HepG2 (cell line): ENCODE data around the gene MMP24OS. TPM values are rescaled to one million over a fixed set of nuclear protein-coding genes. Genes with fewer than 3 reads are reported as not detected.

ENCODE experiments used
- ATAC-seq: fragments of 200-7000 bp; cut with Tn5 transposase; 3 replicates; pipeline ENCODE4 v1.9.1; 2020; ENCODE audit warnings: mild to moderate bottlenecking, moderate library complexity
- BruUV-seq: library from RNA; stranded (reverse); fragments of 400-500 nt; replicated peaks from 2 replicates; lab custom pipeline; 2021; lab: Mats Ljungman, UMichigan
- CTCF ChIA-PET: fragments of 300-600 bp; formaldehyde crosslinking; extraction: SDS; loops from one replicate; lab custom pipeline; 2021; ENCODE audit warnings: low total read pairs, inconsistent platforms, low intra/inter-chr PET ratio; lab: Yijun Ruan, JAX
- POLR2A ChIA-PET: fragments of 350-600 bp; sonication (Branson Sonifier 250); formaldehyde crosslinking; loops from one replicate; lab custom pipeline; 2020; ENCODE audit warnings: antibody characterized with exemption, inconsistent platforms; lab: Yijun Ruan, JAX
- DNase-seq: peaks from one replicate; pipeline ENCODE4 v3.0.0-alpha.2; 2015; ENCODE audit warnings: low spot score
- FAIRE-seq: peaks from 3 replicates; lab custom pipeline; 2011; peaks lifted over from hg19 to GRCh38; lab: Jason Lieb, UNC
- H2AFZ ChIP-seq: one replicate; pipeline ENCODE4 v1.6.1; 2011; ENCODE audit warnings: low read length, inconsistent platforms
- H3K27ac ChIP-seq: fragments of 300-600 bp; 3 replicates; pipeline ENCODE4 v1.8.0; 2011; ENCODE audit warnings: mixed run types, mild to moderate bottlenecking, mixed read lengths, low read length, inconsistent platforms; ENCODE audit not compliant: insufficient read depth; ENCODE audit errors: extremely low read length
- H3K27me3 ChIP-seq, 2 experiments: fragments of 200-600 bp in 1 of 2; 2 replicates in 1 of 2; 3 replicates in 1 of 2; pipeline versions ENCODE4 v1.6.0 to v1.8.0; 2011; ENCODE audit warnings: low read length in 2 of 2, mild to moderate bottlenecking in 2 of 2, moderate library complexity in 2 of 2, inconsistent platforms in 1 of 2; ENCODE audit not compliant: insufficient read depth in 2 of 2, control insufficient read depth in 1 of 2
- H3K36me3 ChIP-seq, 2 experiments: fragments of 200-600 bp in 1 of 2; replicated peaks in 1 of 2; 2 replicates in 1 of 2; 3 replicates in 1 of 2; pipeline versions ENCODE4 v1.5.1 to v1.8.0; 2011; ENCODE audit warnings: low read length in 2 of 2, inconsistent platforms in 1 of 2; ENCODE audit not compliant: insufficient read depth in 2 of 2, control insufficient read depth in 1 of 2
- H3K4me1 ChIP-seq: 2 replicates; pipeline ENCODE4 v1.5.1; 2012; ENCODE audit warnings: low read length, inconsistent platforms; ENCODE audit not compliant: insufficient read depth
- H3K4me2 ChIP-seq: 2 replicates; pipeline ENCODE4 v1.6.0; 2011; ENCODE audit warnings: low read depth, low read length, inconsistent platforms
- H3K4me3 ChIP-seq, 3 experiments: fragments of 200-600 bp in 1 of 3; sonication (generic), shearing (Covaris generic) in 1 of 3; replicated peaks in 1 of 3; 2 replicates each; pipeline ENCODE4 v1.5.1; 2011 to 2016; ENCODE audit warnings: low read length in 3 of 3, inconsistent platforms in 2 of 3, low read depth in 2 of 3, mild to moderate bottlenecking in 2 of 3, control low read depth in 1 of 3, mixed read lengths in 1 of 3; ENCODE audit not compliant: insufficient read depth in 1 of 3
- H3K79me2 ChIP-seq: one replicate; pipeline ENCODE4 v1.6.1; 2011; ENCODE audit warnings: low read length, inconsistent platforms; ENCODE audit not compliant: insufficient read depth
- H3K9ac ChIP-seq: 2 replicates; pipeline ENCODE4 v1.6.0; 2011; ENCODE audit warnings: mild to moderate bottlenecking, low read depth, low read length, inconsistent platforms; ENCODE audit not compliant: insufficient read depth
- H3K9me3 ChIP-seq: 2 replicates; pipeline ENCODE4 v1.5.1; 2012; ENCODE audit warnings: mild to moderate bottlenecking, low read length
- H4K20me1 ChIP-seq: 2 replicates; pipeline ENCODE4 v1.6.0; 2011; ENCODE audit warnings: inconsistent platforms, mild to moderate bottlenecking, low read length, moderate library complexity; ENCODE audit not compliant: insufficient read depth
- EEA1 ChIP-seq: sonication (generic); formaldehyde crosslinking; IDR thresholded peaks from 2 replicates; pipeline ENCODE4 v1.5.1; 2020; ENCODE audit warnings: mild to moderate bottlenecking, missing genetic modification reagents, borderline replicate concordance
- GMEB2 ChIP-seq: IDR thresholded peaks from 2 replicates; pipeline ENCODE4 v1.6.1; 2016; ENCODE audit warnings: missing biosample characterization, missing genetic modification reagents, low read depth
- JUNB ChIP-seq: sonication (generic); formaldehyde crosslinking; IDR thresholded peaks from 2 replicates; pipeline ENCODE4 v1.8.0; 2022; ENCODE audit warnings: missing genetic modification reagents, mild to moderate bottlenecking, borderline replicate concordance
- KLF16 ChIP-seq, 2 experiments: sonication (generic) in 1 of 2; formaldehyde crosslinking in 1 of 2; IDR thresholded peaks; 2 replicates each; pipeline versions ENCODE4 v1.6.1 to v1.8.0; 2016 to 2023; ENCODE audit warnings: missing genetic modification reagents in 2 of 2, missing compliant biosample characterization in 1 of 2
- MED1 ChIP-seq: sonication (generic); formaldehyde crosslinking; IDR thresholded peaks from 2 replicates; pipeline ENCODE4 v1.4.0; 2020; ENCODE audit warnings: missing genetic modification reagents
- POLR2G ChIP-seq: fragments of 200-400 bp; formaldehyde crosslinking; IDR thresholded peaks from 2 replicates; pipeline ENCODE4 v1.6.1; 2018; ENCODE audit warnings: mild to moderate bottlenecking, low read depth, low read length, moderate library complexity
- RFXAP ChIP-seq: sonication (generic); formaldehyde crosslinking; IDR thresholded peaks from 2 replicates; pipeline ENCODE4 v1.4.0; 2020; ENCODE audit warnings: missing genetic modification reagents, borderline replicate concordance
- SMAD1 ChIP-seq: sonication (generic); formaldehyde crosslinking; IDR thresholded peaks from 2 replicates; pipeline ENCODE4 v1.4.0; 2020; ENCODE audit warnings: missing genetic modification reagents, low read depth, mild to moderate bottlenecking, borderline replicate concordance
- SRSF1 ChIP-seq: fragments of 200-400 bp; formaldehyde crosslinking; optimal IDR thresholded peaks from 2 replicates; pipeline ENCODE3; 2017; ENCODE audit warnings: mild to moderate bottlenecking, low read depth, low read length, moderate library complexity
- STAT6 ChIP-seq: sonication (generic); formaldehyde crosslinking; IDR thresholded peaks from 2 replicates; pipeline ENCODE4 v1.4.0; 2020; ENCODE audit warnings: missing genetic modification reagents, mild to moderate bottlenecking, borderline replicate concordance
- ZBTB20 ChIP-seq: sonication (generic); formaldehyde crosslinking; IDR thresholded peaks from 2 replicates; pipeline ENCODE4 v1.8.1; 2023; ENCODE audit warnings: missing genetic modification reagents, low read depth, mild to moderate bottlenecking, borderline replicate concordance
- ZC3H4 ChIP-seq: sonication (generic); formaldehyde crosslinking; IDR thresholded peaks from 2 replicates; pipeline ENCODE4 v1.4.0; 2020; ENCODE audit warnings: missing genetic modification reagents, borderline replicate concordance
- ZNF232 ChIP-seq: sonication (generic); formaldehyde crosslinking; IDR thresholded peaks from 2 replicates; pipeline ENCODE4 v1.4.0; 2020; ENCODE audit warnings: missing genetic modification reagents, borderline replicate concordance
- ZNF326 ChIP-seq: sonication (generic); formaldehyde crosslinking; IDR thresholded peaks from 2 replicates; pipeline ENCODE4 v1.4.0; 2020; ENCODE audit warnings: missing genetic modification reagents, borderline replicate concordance
- ZNF572 ChIP-seq: sonication (generic); formaldehyde crosslinking; IDR thresholded peaks from 2 replicates; pipeline ENCODE4 v1.5.1; 2020; ENCODE audit warnings: mild to moderate bottlenecking, missing genetic modification reagents
- ZNF710 ChIP-seq: sonication (generic); formaldehyde crosslinking; IDR thresholded peaks from 2 replicates; pipeline ENCODE4 v1.5.0; 2020; ENCODE audit warnings: mild to moderate bottlenecking, missing genetic modification reagents, borderline replicate concordance
- ZNF777 ChIP-seq: sonication (generic); formaldehyde crosslinking; IDR thresholded peaks from 2 replicates; pipeline ENCODE4 v1.4.0; 2020; ENCODE audit warnings: missing genetic modification reagents
- WGBS: methylation state at CpG from one replicate; pipeline ENCODE4 v1.1.6; 2017; ENCODE audit warnings: low lambda C conversion rate; 5-methylcytosine and 5-hydroxymethylcytosine counted together
- in situ Hi-C: cut with HindIII; loops from 2 replicates; pipeline ENCODE4 v1.10.0; 2017; ENCODE audit warnings: low pct_unique_long_range_greater_than_20kb; ENCODE audit not compliant: extremely low pct_ligation_motif_present
- intact Hi-C: fragments of 100-400 bp; cut with micrococcal nuclease; formaldehyde crosslinking; loops from one replicate; pipeline ENCODE4 v1.10.0; 2022; ENCODE audit not compliant: unreplicated experiment
- polyA plus RNA-seq, 8 experiments: library from polyadenylated mRNA; depleted of rRNA in 3 of 8; stranded (reverse) in 7 of 8; unstranded in 1 of 8; fragments of >200 nt; fragmentation: Illumina TruSeq in 4 of 8; extraction: Trizol in 4 of 8; gene quantifications; 2 replicates each; pipeline versions ENCODE4 v1.2.1 to v1.2.3, GENCODE V29; 2011 to 2016; ENCODE audit warnings: low read depth in 4 of 8, missing spikeins in 1 of 8, mixed read lengths in 1 of 8; ENCODE audit not compliant: insufficient read depth in 1 of 8
- total RNA-seq, 5 experiments: library from RNA; depleted of rRNA; stranded (reverse); fragments of >200 nt; fragmentation: Illumina TruSeq; extraction: Trizol; gene quantifications; 2 replicates each; pipeline ENCODE4 v1.2.3, GENCODE V29; 2016; ENCODE audit warnings: low read depth in 1 of 5

Gene MMP24OS
- total and polyA plus RNA-seq, 2 of the 13 experiments (the other 11 are each of a cell fraction or from before 2014, with no cell fraction given), result 6.0 to 8.5 TPM

DNA sequence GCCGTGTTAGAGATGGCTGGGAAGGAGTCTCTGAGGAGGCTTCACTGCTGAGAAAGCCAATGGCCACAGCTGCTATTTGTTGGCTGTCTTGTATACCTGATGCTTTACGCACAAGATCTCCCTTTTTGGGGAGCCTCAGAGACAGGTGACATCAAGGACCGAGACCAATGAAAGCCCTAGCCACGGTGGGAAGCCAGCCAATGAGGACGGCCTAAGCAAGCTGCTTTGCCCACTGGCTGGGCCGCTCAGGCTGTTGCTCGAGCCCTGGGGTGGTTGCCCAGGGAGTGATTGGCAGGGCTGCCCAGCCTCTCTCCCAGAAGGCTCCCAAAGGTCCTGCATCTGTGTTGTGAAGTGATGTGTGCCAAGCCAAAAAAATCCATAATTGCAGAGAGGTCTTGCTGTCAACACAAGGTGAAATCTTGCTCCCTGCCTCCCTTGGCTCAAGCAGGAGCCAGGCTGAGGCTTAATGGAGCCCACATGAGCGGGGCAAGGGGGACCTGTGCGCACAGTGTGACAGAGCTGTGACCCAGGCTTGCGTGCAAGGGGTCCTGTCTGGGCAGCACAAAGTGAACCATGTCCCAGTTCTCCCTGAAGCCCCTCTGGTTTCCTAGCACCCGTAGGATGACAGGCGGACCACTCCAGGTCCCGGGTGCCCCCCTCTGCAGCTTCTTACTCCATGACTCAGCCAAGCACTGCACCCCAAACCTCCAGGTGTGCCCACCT lies 4.3 kb downstream of the MMP24OS start:
- CTCF ChIA-PET, result no interaction called here
- TF ChIP-seq STAT6 (no peak), GMEB2 (CRISPR knock-in tag) (no peak), ZNF232 (0 out of 2 replicates have a peak, but pooled peaks have one; percentile 29), SRSF1 (peak; percentile 18), SMAD1 (CRISPR knock-in tag) (0 out of 2 replicates have a peak, but pooled peaks have one; percentile 27), KLF16 (CRISPR knock-in tag; IDR thresholded peaks at IDR 0.05) (no peak), ZNF777 (CRISPR knock-in tag) (no peak), POLR2G (peak; percentile 14; the same call in 1 of the 2 replicates), ZNF710 (no peak), EEA1 (CRISPR knock-in tag) (no peak), ZNF326 (CRISPR knock-in tag) (0 out of 2 replicates have a peak, but pooled peaks have one; percentile 18), ZBTB20 (no peak), RFXAP (CRISPR knock-in tag) (no peak; the same call in 1 of the 2 replicates), ZC3H4 (CRISPR knock-in tag) (peak; percentile 10; the same call in 1 of the 2 replicates), JUNB (0 out of 2 replicates have a peak, but pooled peaks have one; percentile 29), ZNF572 (CRISPR knock-in tag) (0 out of 2 replicates have a peak, but pooled peaks have one; percentile 22), MED1 (CRISPR knock-in tag) (0 out of 2 replicates have a peak, but pooled peaks have one; percentile 16)

More for the DNA sequence above, 4.3 kb downstream of the MMP24OS start:
- in situ Hi-C loops, result no loop called here
- Histone ChIP-seq H3K4me3 (no peak overlapping the region), H4K20me1 (peaks cover 2% of the 10 kb centered on the region; the same call in 1 of the 2 replicates), H3K4me2 (no peak overlapping the region), H3K79me2 (no peaks in the 10 kb centered on the region), H3K9ac (no peak overlapping the region), H3K4me1 (peaks cover 10% of the 10 kb centered on the region), H3K27ac (no peak overlapping the region), H2AFZ (no peak overlapping the region), H3K9me3 (no peaks in the 10 kb centered on the region), H3K36me3 (peaks cover 9 to 19% of the 10 kb centered on the region in 2 experiments), H3K27me3 (no peaks in the 10 kb centered on the region)
- ATAC-seq, result no peak
- FAIRE-seq, result no peak
- BruUV-seq, result no TSS peak
- WGBS, result 90% methylated on average over 13 of the region's 13 CpGs
- POLR2A ChIA-PET, result interaction anchor here (2.4 to 8.8 kb wide), 3 partner anchors 9 to 13 kb away, joined by 7 to 80 read pairs (median 14); partner anchors contain the start of gene EIF6
- intact Hi-C loops, result no loop called here
- DNase-seq, result no peak
